Choroid plexus epithelial cell (primary cell): Measurements from ENCODE around the gene ARHGEF25.

Experiments used
- DNase-seq: peaks from one replicate; pipeline ENCODE4 v3.0.0-alpha.2; 2010; ENCODE audit warnings: low read depth
- H3K4me3 ChIP-seq: 2 replicates; pipeline ENCODE4 v1.5.1; 2011; ENCODE audit warnings: low read depth, mild to moderate bottlenecking, control low read depth, low read length, moderate library complexity
- CTCF ChIP-seq: conservative IDR thresholded peaks from 2 replicates; pipeline ENCODE4 v1.5.1; 2011; ENCODE audit warnings: low read depth, mild to moderate bottlenecking, control low read depth, inconsistent platforms, low read length, moderate library complexity

Gene ARHGEF25

GRCh38 chr12:57604454-57604991 lies 6.7 kb upstream of the ARHGEF25 start, which contains the start of gene DTX3:
TSS of gene DTX3 (plus strand) at chr12:57604824. CDS start at chr12:57606518, 1,694 bp downstream.
- DNase-seq, result peak; percentile 44
- TF ChIP-seq CTCF, result peak; percentile 5
- peak within 1 kb of the TSS; percentile 83 for H3K4me3 ChIP-seq

GRCh38 chr12:57604992-57605810 lies 6.0 kb upstream of the ARHGEF25 start:
- DNase-seq, result no peak
- H3K4me3 ChIP-seq, result peak overlapping the region; percentile 83
- TF ChIP-seq CTCF, result no peak

- TF ChIP-seq CTCF, result no peak
- peak overlapping the region; percentile 83 for H3K4me3 ChIP-seq
- DNase-seq, result no peak
These were observed 5.4 kb upstream of the ARHGEF25 start for GRCh38 chr12:57605811-57606311.

- no peak for DNase-seq
- no peak overlapping the region for H3K4me3 ChIP-seq
- TF ChIP-seq CTCF, result no peak
These were observed 4.8 kb upstream of the ARHGEF25 start for GRCh38 chr12:57606399-57606798.

GRCh38 chr12:57606821-57607220 lies 4.4 kb upstream of the ARHGEF25 start:
- no peak for TF ChIP-seq CTCF

GRCh38 chr12:57607958-57608663 lies 3.1 kb upstream of the ARHGEF25 start:
- no peak for DNase-seq
- TF ChIP-seq CTCF, result no peak
- H3K4me3 ChIP-seq, result no peak overlapping the region

More at GRCh38 chr12:57606821-57607220, 4.4 kb upstream of the ARHGEF25 start:
- no peak for DNase-seq
- H3K4me3 ChIP-seq, result no peak overlapping the region
